ENCODE data around the gene ARF1. TPM values are rescaled to one million over a fixed set of nuclear protein-coding genes. Genes with fewer than 3 reads are reported as not detected.
A peak's percentile ranks its signal among the peaks of the same experiment; 100 is the strongest.

The ARF1 gene
- total and polyA plus RNA-seq, 7 donors: 176 to 612 (median 295) TPM

DNA sequence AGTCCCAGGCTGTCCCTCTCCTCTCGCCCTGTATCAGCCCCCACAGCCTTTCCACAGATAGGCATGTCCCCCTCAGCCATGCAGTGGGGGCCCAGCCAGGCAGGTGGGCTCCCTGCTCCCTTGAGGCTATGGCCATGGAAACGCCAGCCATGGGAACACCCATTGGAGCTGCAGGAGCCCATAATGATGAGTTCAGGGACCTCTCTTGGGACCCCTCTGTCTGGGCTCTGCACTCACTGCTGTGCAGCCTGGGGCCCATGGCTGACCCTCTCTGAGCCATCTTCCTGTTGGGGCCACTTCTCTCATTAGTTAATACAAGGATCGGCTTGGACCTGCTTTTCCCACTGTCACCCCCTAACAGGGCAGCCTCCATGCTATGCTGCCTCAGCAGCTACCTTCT lies 42.5 kb upstream of the ARF1 start:
- H3K4me1 ChIP-seq: no peaks in the 10 kb centered on the region
- ATAC-seq (no peak), DNase-seq (peak in 1 of 2 donors; percentile 25)
- H3K27me3 ChIP-seq (ENCODE audit: insufficient read depth in 3 of 3, low read length in 2 of 3): peaks cover 0 to 52% (median 20%) of the 10 kb centered on the region in 3 donors
- intact Hi-C loops (cut with DNase I): no loop called here
- no peak overlapping the region for H3K27ac ChIP-seq
- WGBS, 3 donors: 67 to 92% (median 73%) methylated on average over 3 of the region's 3 CpGs
- H3K9me3 ChIP-seq: no peaks in the 10 kb centered on the region
- TF ChIP-seq, protein P1, sequence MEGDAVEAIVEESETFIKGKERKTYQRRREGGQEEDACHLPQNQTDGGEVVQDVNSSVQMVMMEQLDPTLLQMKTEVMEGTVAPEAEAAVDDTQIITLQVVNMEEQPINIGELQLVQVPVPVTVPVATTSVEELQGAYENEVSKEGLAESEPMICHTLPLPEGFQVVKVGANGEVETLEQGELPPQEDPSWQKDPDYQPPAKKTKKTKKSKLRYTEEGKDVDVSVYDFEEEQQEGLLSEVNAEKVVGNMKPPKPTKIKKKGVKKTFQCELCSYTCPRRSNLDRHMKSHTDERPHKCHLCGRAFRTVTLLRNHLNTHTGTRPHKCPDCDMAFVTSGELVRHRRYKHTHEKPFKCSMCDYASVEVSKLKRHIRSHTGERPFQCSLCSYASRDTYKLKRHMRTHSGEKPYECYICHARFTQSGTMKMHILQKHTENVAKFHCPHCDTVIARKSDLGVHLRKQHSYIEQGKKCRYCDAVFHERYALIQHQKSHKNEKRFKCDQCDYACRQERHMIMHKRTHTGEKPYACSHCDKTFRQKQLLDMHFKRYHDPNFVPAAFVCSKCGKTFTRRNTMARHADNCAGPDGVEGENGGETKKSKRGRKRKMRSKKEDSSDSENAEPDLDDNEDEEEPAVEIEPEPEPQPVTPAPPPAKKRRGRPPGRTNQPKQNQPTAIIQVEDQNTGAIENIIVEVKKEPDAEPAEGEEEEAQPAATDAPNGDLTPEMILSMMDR (IDR thresholded peaks at IDR 0.05): no peak
- H3K4me3 ChIP-seq: no peak overlapping the region
- H3K36me3 ChIP-seq (ENCODE audit: insufficient read depth in 1 of 2, low read depth in 1 of 2): no peaks in the 10 kb centered on the region

- H3K4me3 ChIP-seq: no peak overlapping the region
- H3K36me3 ChIP-seq (ENCODE audit: insufficient read depth in 1 of 2, low read depth in 1 of 2): no peaks in the 10 kb centered on the region
- DNase-seq (no peak), ATAC-seq (no peak)
- peaks cover 0 to 47% (median 20%) of the 10 kb centered on the region in 3 donors for H3K27me3 ChIP-seq (ENCODE audit: insufficient read depth in 3 of 3, low read length in 2 of 3)
- intact Hi-C loops (cut with DNase I): no loop called here
- no peaks in the 10 kb centered on the region for H3K4me1 ChIP-seq
- no peaks in the 10 kb centered on the region for H3K9me3 ChIP-seq
- H3K27ac ChIP-seq: no peak overlapping the region
- 63 to 93% (median 88%) methylated on average over 2 of the region's 2 CpGs for WGBS, 3 donors
- TF ChIP-seq, protein P1 (IDR thresholded peaks at IDR 0.05): no peak
These were observed 41.2 kb upstream of the ARF1 start for GRCh38 chr1:228041316-228041715.

GRCh38 chr1:228042508-228042907 lies 40.0 kb upstream of the ARF1 start:
- no peaks in the 10 kb centered on the region for H3K9me3 ChIP-seq
- DNase-seq (no peak), ATAC-seq (no peak)
- no peak overlapping the region for H3K4me3 ChIP-seq
- H3K27ac ChIP-seq: no peak overlapping the region
- no peaks in the 10 kb centered on the region for H3K36me3 ChIP-seq (ENCODE audit: insufficient read depth in 1 of 2, low read depth in 1 of 2)
- no peaks in the 10 kb centered on the region for H3K4me1 ChIP-seq
- intact Hi-C loops (cut with DNase I): no loop called here
- TF ChIP-seq, protein P1 (IDR thresholded peaks at IDR 0.05): no peak
- peaks cover 0 to 35% (median 12%) of the 10 kb centered on the region in 3 donors for H3K27me3 ChIP-seq (ENCODE audit: insufficient read depth in 3 of 3, low read length in 2 of 3)

DNA sequence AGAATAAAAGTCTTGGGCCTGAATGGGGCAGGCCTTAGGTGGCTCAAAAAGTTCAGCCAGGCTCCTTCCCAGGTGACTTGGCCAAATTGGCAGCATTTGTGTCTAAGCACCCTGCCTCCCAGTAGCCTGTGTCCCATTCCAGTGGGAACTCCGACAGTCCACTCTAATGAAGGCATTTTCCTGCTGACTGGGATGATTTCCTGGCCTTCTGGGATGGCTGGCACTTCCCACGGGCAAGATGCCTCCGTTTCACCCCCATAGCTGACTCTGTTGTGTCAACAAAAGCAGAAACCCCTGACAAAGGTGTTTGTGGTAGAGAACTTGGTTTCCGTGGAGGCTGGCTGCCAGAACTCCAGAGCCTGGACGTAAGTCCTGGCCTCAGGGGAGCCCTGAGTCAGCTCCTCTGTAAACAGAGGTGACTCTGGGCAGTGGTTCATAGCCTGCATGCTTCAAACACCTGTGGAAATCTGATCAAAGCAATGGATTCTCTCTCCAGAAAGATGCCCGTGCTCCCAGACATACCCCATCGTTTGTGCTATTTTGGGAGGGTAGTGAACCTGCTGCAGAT lies 39.1 kb upstream of the ARF1 start:
- 34 to 42% (median 36%) methylated on average over 7 of the region's 7 CpGs for WGBS, 3 donors
- no peaks in the 10 kb centered on the region for H3K4me1 ChIP-seq
- TF ChIP-seq, protein P1 (IDR thresholded peaks at IDR 0.05): no peak
- peak in 1 of 2 donors; percentile 20 for DNase-seq
- intact Hi-C loops (cut with DNase I): no loop called here
- H3K9me3 ChIP-seq: no peaks in the 10 kb centered on the region
- no peak overlapping the region for H3K4me3 ChIP-seq
- no peak for ATAC-seq
- peaks cover 0 to 27% (median 6%) of the 10 kb centered on the region in 3 donors for H3K27me3 ChIP-seq (ENCODE audit: insufficient read depth in 3 of 3, low read length in 2 of 3)
- no peaks in the 10 kb centered on the region for H3K36me3 ChIP-seq (ENCODE audit: insufficient read depth in 1 of 2, low read depth in 1 of 2)
- no peak overlapping the region for H3K27ac ChIP-seq

GRCh38 chr1:228044961-228045360 lies 37.5 kb upstream of the ARF1 start:
- H3K4me1 ChIP-seq: no peaks in the 10 kb centered on the region
- H3K9me3 ChIP-seq: no peaks in the 10 kb centered on the region
- TF ChIP-seq, protein P1 (IDR thresholded peaks at IDR 0.05): no peak
- WGBS, 3 donors: 66 to 76% (median 71%) methylated on average over 3 of the region's 3 CpGs
- no peak overlapping the region for H3K4me3 ChIP-seq
- DNase-seq: no peak
- no peak overlapping the region for H3K27ac ChIP-seq
- ATAC-seq: no peak
- H3K27me3 ChIP-seq (ENCODE audit: insufficient read depth in 3 of 3, low read length in 2 of 3): peaks cover 0 to 11% (median under 1%) of the 10 kb centered on the region in 3 donors
- intact Hi-C loops (cut with DNase I): no loop called here
- H3K36me3 ChIP-seq (ENCODE audit: insufficient read depth in 1 of 2, low read depth in 1 of 2): no peaks in the 10 kb centered on the region
